Pulmonary artery endothelial cell (primary cell): Measurements from ENCODE around the gene HOXD13. TPM values are rescaled to one million over a fixed set of nuclear protein-coding genes. Genes with fewer than 3 reads are reported as not detected.

Source experiments
- DNase-seq: peaks from one replicate; pipeline ENCODE4 v3.0.0-alpha.2; 2011; ENCODE audit warnings: low read depth, low spot score
- total RNA-seq: library from RNA; depleted of rRNA; stranded (reverse); fragments of >200 nt; gene quantifications from 2 replicates; pipeline ENCODE4 v1.2.3, GENCODE V29; 2014

The HOXD13 gene
- total RNA-seq, 1 donor from 2014 or later = not detected

DNA sequence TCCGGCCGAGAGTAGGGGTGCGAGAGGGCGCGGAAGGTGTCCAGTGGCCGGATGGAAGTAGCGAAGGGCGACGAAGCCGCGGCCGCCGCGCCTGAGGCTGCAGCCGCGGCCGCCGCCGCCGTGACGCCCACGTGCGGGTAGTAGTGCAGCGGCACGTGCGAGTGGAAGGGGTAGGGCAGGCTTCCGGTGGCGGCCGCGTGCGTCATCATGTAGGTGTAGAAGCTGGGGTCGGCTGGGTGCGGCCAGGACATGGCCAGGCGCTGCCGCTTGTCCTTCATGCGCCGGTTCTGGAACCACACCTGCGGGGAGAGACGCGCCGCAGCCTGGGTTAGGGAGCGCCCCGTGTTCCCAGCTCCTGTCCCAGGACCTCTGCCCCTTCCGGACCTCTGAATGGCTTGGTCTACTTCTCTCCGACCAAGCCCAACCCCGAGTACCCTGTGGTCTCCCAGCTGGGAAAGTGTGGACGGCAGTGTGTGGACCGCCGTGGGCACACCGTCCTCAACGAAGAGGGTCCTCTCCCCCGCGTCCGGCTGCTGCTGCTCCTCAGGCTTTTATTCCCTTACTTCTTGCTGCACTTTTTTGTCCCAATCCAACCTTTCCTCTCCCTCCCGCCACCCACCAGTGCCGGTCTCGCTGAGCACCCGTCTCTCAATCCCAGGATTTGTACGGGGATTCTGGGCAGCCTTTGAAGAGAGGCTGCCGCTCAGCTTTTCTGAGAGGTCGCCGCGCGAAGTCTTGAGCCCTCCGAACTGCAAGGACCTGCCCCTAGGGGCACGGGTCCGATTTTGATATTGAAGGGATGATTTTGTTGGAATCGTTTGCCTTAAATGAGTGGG, 11.8 kb upstream of the HOXD13 start:
- DNase-seq = no peak

DNA sequence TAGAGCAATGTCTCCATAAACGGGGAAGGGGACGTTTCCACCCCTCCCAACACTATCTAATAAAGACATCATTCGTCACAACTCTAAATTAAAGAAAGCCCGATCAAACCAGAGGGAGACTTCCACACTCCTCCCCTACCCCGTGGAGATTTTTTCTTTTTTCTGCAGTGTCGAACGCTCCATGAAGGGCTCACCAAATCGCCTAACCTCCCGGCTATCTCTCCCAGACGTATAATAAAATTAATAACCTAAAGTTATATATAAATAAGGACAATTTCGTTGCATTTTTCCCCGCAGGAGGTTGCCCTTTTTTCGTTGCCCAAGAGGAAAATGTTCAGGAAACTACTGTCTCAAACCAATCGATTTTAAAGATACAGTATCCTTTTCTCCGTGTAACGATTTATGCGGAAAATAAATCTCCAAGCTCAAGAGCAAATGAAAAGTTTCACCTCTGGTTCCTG, 11.1 kb upstream of the HOXD13 start:
- DNase-seq = no peak

DNA sequence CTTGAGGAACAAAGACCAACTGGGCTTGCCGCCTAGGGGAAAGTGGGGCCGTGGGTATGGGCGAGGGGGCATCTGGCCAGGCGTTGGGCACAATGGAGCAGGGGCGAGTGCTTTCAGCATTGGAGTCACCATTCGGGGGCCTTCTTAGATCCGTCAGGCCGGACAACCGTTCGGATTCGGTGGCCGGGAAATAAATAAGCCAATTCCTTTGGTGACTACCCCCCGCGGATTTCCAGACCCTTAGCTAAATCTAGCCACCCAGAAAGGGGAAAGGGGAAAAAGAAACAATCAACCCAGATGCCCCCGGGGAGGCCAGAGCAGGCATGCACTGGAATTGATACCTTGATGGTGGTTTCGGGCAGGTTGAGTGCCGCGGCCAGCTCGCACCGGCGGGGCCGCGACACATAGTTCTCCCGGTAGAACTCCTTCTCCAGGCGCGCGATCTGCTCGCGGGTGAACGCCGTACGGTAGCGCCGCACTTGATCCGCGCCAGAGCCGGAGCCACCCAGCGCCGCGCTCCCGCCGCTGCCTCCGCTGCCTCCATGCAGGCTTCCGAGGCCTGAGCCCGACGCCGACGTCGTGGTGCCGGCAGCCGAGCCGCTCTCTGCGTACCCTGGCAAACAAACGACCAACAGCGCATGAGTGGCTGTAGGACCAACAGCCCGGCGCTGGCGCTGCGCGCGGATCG, 10.5 kb upstream of the HOXD13 start:
- DNase-seq = no peak

DNA sequence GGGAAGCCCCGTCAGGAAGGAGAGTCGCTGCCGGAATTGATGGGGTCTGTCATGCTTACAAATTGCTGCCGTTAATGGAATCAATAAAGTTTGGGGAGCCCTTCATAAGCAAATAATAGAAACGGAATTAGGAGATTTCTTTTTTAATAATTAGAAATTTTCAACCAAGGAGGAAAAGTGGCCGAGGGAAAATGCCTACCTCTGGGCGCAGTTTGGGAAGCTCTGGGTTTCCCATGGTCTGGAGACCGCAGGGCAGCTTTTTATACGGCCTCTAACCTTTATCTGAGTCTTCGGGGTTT, 10.0 kb upstream of the HOXD13 start:
- no peak for DNase-seq

DNA sequence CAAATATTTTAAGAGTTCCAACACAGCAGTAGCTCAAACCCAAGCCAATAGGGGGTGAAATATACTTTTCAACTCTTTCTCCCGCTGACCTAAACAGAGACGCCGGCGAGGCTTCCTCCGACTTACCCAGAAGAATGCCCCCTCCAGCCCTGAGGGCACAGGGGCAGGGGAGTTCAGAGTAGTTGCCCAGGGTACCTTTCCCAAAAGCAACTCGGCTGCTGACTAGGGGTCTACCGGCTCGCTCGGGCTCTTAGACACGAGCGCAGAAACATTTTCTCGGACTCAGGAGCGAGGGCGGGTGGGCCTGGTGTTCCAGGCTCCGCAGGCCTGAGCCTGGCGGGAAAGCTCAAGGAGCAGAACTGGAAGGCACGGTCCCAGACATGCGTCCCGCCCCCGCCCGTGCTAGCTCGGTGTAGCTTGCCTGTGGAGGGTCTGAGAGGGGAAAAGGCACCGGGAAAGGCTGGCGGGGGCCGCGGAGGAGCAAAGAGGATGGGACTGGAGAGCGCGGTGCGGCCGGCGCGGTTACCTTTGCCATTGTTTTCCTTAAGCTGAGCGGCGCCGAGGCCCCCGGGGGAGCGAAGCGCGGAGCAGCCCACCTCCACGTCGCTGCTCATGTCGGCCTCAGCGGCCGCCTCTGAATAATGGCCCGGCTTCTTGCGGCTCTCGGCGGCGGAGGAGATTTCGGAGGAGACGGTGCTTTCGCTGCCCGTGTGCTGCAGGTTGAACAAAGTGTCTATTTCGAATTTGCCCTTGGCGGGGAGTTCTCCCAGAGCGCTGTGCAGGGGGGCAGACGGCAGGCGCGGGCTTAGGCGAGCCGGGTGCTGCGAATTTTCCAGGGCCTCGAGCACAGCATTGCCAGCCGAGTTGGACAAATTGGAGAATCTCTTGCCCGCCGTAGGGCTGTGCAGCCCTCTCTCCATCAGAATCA, 9.4 kb upstream of the HOXD13 start:
- no peak for DNase-seq

DNA sequence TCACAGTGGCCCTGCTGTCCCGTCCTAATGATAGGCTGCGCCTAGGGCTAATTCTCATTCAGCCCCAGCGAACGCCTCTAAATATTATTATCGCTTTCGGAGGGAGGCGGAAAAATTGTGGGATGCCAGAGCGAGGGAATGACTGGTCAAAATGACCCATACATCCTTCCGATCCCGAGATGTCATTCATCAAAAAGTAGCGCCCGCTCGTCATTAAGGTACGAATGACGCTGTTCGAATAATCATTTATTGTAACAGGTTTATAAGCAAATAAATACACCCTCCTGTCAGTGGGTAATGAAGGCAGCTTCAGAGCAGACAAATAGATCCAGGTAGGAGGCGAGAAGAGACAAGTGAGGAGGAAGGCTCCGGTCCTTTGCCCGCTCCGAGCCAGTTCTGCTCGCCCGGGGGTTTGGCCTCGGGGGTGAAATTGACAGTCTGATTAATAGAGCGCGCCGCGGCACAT, 8.7 kb upstream of the HOXD13 start, which contains the start of gene EVX2:
EVX2 (minus strand) TSS at position 167 of the 466 bp plus-strand sequence. CDS start 186 bp downstream, outside the sequence.
- DNase-seq = no peak

DNA sequence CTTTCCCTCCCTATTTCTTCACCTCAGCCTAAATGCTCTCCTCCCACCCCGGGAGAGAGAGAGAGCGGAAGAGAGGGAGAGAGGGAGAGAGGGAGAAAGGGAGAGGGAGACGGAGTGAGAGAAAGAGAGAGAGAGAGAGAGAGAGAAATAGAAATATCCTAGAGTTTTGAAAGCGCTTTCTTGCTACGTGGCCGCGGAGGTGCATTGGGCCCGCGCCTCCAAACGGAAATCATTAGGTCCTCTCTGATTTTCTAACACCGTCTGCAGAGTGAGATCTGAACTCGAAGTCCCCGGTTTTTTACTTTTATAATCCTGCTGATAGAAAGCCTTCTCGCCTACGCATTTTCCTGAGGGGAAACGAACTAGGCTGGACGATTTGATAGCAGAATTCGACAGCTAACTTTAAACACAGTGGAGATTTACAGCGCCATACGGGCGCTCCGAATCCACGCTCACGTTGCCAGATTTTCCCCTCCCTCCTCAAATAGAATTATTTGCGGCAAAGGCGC, 7.9 kb upstream of the HOXD13 start:
- no peak for DNase-seq

DNA sequence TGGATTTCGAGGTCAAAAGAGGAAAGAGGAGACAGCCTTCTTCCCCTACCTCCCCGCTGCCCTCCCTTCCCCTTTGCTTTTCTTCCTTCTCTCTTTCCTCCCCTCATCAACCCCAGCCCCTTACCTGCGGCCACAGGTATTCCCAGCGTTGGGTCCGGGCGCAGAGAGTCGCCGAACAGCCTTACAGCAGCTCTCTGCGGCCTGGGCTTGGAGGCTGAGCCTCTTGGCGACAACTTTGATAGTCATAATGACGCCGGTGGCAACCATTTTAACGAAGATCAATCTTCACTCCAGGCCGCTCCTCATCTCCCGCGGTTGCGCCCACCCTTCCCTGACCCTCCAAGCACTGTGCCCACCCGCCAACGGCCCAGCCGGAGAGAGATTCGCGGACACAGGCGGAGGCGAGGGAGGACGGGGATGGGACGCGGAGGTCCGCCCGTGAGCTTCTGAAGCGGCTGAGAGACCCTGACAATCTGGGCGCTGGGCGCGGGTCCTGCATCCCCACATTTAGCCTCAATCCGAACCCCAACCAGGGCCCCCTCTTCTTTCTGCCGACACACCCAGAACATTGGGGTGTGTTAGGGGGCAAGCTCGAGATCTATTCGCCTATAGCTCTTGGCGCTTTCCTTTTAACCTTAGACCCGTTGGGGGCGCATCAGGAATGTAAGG, 7.3 kb upstream of the HOXD13 start:
- no peak for DNase-seq

DNA sequence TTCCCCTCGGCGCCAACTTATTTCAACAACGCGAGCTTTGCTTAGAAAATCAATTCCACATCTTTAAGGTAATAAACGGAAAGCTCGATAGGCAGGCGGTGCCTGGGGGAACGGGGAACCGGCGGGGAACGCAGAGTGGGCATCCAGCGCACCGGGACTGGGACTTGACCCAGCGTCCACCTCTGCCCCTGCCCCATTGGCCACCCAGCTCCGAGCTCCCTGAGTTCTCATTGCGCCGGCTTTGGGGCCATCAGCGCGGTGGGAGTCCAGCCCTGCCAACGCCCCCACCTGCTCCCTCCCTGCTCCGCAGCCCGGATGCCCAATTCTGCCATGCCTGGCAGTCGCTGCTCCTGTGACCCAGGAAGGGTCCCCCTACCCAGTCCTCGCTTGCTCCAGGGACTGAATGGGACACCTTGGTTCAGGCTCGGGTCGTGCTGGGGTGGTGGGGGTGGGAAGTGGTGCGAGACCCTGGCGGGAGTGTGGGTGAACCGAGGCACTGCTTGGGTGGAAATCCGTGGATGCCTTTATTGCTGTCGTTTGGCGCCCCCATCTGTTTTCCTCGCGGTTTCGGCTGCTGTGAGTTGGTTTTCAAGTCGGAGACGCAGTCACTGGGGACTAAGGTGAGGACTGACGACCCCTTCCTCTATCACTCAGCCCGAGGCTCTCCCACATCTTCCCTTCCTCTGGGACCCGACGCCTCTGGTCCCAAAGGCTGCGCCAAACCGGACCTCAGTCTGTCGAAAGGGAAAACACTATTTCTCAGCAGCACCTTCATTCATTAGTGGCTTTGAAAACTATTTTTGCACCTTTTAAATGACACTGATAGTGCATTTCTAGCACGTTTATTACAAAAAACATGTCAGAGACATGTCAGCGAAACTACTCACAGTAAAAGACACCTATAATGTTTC, 6.4 kb upstream of the HOXD13 start:
- no peak for DNase-seq

DNA sequence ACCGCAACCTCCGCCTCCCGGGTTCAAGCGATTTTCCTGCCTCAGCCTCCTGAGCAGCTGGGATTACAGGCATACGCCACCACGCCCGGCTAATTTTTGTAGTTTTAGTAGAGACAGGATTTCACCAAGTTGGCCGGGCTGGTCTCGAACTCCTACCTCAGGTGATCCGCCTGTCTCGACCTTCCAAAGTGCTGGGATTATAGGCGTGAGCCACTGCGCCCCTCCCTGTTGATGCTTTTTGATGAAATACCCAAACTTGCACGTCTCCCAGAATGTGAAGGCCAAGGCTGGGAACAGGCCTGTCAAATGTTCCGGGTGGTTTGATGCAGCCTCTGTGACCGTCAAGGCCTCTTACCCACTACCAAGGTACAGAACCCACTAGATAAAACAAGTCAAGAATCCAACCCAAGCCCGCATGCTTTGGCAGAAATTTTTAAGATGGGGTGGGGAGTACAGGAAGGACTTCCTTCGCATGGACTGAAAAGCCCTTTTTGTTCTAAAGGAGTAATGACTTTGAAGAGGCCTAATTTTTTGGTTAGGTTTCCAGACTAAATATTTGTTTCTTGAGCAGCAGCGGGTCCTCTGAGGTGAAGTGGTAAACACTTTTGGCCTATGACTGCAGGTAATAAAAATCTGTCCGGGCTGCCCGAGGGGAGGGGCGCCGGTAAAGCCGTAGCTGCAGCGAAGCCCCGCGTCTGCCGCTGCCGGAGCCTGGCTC, 5.0 kb upstream of the HOXD13 start:
- no peak for DNase-seq

DNA sequence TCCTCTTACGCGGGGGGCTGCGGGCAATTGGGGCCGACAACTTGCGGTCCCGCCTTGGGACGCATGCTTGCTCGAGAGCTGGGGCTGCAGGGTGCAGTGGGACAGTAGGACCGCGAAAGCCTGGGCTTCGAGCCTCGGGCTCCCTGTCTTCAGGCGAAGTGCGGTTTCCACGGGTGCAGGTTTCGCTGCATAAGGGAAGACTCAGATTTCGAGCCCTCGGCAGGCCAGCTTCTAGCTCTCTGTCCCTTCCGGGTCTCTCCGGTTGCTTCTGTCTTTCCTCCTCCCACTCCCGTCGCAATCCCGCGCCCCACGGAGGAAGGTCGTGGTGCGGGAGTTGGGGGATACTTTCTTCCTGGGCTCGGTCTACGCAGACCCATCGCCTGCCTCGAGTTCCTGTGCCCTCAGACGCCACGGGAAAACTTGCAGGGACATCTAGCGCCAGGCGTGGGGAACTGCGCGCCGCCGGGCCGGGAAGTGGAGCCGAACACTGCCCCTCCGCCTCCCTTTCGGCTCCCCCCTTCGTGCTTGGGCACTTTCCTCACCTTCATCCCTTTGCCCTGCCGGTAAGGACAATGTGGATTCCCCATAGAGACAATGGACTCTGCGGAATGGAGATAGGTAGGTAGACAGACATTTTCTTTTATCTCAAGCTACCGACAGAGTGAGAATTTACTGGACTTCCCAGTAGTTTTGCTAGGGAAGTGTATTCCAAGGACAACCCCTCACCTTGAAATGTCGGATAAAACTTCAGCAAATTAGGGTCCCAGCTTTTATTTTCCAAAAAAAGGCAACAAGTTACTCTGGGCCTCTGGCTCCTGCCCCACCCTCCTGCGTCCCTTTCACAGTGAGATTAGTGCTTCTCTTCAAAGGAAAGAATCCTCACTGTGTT, 4.2 kb upstream of the HOXD13 start:
- no peak for DNase-seq

DNA sequence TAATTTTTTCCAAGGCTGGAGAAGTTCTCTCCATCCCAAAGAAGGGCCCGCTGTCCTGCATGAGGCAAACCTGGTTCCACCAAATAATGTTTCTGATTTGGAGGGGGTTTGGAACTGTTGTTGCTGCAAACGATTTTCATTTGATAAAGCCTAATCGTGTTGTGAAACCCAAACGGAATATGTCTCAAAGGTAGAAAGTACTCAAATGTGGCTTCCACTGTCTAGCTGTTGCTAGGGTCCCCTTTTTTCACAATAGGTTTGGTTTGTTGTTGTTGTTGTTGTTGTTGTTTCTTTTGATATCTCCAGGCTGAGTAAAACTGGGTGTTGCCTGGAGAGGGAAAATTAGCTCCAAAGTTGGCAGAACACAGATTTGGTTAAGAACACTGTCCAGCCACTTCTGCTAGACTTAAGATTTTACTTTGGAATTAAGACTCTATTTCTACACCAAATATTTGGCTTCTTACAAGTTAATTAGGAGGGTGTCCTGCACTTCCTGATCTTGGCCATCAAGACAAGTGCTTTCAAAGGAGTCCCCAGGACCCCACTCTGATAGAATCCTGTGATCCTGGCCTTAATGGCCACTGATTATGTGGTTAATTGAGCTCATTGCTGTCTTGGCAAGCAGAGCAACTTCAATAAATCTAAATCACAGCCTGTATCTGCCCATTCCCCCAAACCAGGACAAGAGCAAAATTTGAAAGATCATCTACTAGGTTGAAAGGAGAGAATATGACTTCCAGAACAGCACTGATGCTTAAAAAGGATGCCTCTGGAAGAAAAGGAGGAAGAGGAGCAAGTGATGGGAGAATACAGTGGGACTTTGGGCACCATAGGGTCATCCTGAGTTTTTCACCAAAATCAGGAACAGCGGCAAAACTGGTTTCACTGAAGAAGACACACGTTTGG, 3.3 kb upstream of the HOXD13 start:
- DNase-seq = no peak

DNA sequence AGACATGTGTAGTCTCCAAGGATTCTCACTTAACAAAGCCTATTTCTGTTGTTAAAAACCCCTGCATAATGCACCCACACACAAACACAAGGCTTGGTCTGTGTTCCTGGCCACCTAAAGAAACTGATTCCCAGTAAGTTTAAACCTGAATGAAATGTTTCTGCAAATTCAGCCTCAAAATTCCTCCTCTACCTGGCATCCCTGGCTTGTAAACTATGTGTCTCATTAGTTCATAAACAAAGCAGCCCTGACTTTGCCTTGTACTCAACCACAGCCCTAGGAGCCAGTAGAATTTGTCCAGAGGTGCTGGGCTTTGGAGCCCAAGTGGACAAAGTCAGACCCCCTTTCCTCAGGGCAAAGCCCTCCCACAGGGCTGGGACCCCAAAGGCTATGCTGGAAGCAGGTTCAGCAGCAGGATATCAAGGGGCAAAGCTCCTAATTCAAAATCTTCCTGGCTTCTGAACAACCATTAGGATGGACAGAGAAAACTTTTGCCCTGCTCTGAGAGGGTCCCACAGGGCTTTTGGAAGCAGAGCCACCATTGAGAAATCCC, 2.6 kb upstream of the HOXD13 start:
- no peak for DNase-seq

DNA sequence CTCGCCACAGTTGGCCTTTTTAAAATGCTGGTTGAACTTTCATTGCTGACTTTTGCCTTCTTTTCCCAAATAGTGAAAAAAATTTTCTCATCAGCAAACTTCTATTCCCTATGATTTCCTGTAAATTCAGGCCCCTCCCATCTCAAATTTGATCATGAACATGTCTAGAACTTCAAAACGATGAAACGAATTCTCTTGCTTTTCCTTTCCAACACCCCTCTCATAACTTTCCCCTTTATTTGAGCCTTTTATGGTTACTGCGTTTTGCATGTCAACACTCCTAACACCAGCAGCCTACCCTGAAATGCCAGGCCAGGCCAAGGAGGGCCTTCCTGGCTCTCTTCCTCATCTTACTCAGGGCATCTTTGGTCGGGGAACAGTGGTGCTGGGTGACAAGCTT, 1.7 kb upstream of the HOXD13 start:
- DNase-seq = no peak

DNA sequence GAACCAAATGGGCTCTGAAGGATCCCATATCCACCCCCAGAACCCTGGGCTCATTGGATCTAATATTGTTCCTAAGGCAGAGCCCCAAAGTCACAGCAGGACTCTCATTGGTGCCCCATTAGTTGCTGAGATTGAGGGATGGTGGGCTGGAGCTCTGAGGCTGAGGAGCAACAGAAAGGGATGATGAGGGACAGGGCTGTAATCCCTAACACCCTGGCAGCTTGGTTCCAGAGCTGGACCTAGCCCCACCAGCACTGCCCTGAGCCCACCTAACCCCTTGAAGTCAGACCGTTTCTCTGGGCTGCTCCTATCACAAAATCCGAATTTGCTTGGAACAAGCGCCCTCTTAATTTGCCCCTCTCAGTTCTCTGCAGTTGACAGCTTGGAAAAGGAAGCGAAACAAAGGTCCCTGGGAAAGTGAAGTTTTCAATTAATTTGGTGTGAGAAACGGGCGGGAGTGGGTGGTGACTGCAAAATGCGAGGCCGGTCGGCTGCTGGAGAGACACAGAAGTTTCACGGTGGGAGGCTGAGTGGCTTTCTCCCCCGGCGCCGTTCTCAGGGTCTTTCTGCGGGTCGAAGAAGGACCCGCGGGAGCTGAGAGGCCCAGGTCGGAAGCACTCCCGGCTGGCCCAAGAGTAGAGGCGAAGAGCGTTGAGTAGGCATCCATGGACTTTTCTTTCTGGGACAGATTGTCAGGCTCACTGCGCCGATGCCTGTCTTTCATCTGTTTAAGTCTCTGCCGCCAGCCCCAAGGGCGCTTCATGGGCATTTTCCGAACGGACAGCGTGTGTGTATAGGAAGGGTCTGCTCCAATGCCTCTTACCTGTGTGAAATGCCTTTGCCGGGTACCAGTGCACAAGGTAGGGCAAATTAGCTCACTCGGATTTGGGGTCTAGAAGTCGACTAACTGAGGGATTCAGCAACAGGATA, 927 bp upstream of the HOXD13 start:
- DNase-seq = no peak
